ENCODE results near the gene GINS2.

The GINS2 gene

DNA sequence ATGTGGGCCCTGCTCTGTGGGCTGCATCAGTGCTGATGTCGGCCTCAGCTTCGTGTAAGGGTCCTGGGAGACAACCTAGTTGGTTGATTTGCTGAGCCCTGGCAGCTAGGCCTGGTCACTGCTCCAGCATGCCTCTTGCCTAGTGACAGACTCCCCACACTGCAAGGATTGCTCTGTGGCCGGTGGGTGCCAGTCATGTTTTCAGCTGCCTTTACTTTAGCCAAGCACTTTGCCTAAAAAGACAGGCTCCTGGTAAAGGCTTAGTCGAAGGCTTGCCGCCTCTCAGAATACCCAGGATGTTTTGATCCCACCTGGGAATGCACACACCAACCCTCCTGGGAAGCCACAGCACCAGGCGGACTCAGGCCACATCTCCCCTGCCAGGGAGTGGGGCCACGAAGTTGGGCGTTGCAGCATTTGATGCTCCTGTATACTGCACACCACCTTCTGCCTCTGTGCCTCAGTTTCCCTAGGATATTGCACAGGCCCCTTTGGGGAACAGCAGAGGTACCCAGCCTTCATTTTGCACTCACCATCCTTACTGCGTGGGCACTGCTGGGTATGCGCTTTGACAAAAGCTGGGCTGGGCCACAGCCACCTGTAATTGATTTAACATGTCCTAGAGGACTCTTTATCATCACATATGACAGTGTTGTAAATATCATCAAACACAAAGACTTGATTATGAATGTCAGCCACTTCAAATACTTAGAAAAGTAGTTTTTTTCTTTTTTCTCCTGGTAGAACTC lies 19.9 kb downstream of the GINS2 start:
- no peak for DNase-seq (ENCODE audit: insufficient read length, low spot score)

DNA sequence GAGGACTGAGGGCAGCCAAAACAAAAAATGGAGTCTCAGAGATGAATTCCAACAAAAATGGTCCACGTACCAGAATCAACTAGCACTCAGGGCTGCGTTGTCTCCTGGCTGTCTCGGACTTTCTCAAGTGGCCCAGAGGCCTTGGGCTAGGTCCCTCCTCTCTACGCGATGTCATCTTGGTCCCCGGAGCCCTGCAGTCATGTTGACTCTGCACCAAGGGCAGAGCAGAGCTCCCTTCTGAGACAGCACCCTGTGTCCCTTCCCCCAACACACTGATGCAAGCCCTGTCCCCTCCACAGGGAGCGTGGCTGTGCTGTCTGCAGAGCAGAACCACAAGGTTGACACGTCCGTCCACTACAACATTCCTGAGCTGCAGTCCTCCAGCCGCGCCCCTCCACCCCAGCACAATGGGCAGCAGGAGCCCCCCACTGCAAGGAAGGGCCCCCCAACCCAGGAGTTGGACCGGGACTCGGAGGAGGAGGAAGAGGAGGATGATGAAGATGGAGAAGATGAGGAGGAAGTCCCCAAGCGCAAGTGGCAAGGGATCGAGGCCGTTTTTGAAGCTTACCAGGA lies 20.8 kb downstream of the GINS2 start:
- no peak for DNase-seq (ENCODE audit: insufficient read length, low spot score)
- FAIRE-seq = no peak

More for the DNA sequence above, 19.9 kb downstream of the GINS2 start:
- FAIRE-seq = no peak

DNA sequence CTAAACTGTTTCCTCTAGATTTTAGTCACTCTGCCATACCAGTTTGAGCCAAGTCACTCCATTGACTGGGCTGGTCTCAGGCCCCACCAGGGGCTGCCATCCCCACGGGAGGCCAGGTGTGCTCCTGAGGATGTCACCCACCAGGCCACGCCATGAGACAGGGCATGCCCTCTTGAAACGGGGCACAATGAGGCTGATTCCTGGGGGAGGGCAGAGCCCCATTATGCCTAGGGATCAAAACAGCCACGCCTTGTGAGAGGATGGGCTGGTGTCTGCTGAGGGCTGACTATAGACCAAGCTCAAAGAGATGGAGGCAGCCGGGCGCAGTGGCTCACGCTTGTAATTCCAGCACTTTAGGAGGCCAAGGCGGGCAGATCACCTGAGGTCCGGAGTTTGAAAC lies 21.5 kb downstream of the GINS2 start:
- FAIRE-seq = no peak
- no peak for DNase-seq (ENCODE audit: insufficient read length, low spot score)

DNA sequence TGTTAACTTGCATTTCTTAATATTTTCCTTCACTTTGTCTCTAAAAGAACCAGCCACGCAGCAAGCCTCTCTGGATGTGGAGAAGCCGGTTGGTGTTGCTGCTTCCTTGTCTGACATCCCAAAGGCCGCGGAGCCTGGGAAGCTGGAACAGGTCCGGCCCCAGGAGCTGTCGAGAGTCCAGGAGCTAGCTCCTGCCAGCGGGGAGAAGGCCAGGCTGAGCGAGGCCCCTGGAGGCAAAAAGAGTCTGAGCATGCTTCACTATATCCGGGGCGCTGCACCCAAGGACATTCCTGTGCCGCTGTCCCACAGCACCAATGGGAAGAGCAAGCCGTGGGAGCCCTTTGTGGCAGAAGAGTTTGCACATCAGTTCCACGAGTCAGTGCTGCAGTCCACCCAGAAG lies 22.8 kb downstream of the GINS2 start:
- no peak for DNase-seq (ENCODE audit: insufficient read length, low spot score)
- FAIRE-seq = no peak

DNA sequence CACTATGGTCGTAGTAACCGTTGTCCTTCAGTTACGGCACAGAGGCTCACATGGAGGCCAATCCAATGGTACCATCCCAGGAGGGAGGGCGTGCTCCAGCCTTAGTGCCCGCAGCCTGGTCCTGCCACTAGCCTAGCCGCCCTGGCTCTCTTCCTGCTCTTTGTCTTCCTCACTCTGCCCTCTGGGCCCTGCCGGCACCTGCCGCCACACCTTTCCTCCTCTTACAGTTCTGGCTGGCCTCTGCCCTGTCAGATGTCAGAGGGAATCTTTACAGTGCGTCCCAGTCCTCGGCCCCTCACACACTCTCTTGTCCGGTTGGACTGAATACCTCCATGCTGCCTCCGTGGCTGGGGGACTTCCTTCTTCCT lies 23.4 kb downstream of the GINS2 start:
- no peak for FAIRE-seq
- DNase-seq (ENCODE audit: insufficient read length, low spot score) = no peak

DNA sequence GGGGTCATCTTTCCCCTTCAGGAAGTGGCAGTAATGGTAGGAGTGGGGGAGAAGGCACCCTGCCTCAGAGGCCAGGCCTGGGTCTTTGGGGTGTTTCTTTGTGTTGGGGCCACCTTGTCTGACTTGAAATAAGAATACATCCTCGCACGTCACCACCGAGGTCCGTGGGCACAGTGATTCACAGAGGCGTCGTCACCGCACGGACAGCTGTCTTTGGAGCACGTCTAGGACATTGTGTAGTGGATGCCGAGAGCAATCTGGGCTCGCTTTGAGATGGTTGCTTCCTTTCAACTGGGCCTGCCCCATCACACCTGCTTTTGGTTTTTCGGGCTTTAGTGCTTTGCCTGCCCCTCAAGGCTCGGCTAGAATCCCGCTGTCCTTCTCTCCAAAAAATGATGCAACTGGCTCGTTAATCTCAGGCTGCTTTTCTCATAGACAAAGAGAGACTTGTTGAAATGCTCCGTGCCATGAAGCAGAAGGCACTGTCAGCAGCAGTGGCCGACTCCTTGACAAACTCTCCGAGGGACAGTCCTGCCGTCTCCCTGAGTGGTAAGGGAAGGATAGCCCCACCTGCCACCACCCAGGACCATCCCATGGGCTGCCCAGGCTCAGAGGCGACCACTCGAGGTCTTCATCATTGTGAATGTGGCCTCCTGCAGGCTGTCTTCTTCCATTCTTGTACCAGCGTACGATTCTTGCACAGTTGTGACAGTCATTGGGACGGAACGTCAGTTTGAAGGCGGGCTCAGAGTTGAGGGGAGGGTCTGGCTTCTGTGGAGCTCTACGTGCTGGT lies 24.0 kb downstream of the GINS2 start:
- FAIRE-seq (no peak), DNase-seq (ENCODE audit: insufficient read length, low spot score) (no peak)

DNA sequence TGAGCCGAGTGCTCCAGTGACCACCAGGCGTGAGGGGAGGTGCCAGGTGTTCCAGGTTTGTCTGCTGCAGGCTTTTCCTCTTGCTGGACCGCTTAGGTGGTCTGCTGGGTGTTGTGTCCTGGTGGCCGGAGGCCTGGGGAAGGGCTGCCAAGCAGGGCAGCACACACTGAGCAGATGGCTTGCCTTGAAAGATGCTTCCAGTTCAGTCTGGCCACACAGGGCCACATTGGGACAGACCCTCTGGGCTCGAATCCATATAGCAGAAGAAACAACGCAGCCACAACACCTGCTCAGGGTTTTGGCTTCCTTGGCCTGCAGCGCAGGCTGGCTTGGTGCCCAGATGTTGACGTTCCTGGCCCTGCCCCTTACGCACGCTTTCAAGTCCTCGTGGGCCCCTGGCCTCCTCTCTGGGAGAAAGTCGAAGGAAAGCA lies 24.8 kb downstream of the GINS2 start:
- no peak for FAIRE-seq
- DNase-seq (ENCODE audit: insufficient read length, low spot score) = no peak

DNA sequence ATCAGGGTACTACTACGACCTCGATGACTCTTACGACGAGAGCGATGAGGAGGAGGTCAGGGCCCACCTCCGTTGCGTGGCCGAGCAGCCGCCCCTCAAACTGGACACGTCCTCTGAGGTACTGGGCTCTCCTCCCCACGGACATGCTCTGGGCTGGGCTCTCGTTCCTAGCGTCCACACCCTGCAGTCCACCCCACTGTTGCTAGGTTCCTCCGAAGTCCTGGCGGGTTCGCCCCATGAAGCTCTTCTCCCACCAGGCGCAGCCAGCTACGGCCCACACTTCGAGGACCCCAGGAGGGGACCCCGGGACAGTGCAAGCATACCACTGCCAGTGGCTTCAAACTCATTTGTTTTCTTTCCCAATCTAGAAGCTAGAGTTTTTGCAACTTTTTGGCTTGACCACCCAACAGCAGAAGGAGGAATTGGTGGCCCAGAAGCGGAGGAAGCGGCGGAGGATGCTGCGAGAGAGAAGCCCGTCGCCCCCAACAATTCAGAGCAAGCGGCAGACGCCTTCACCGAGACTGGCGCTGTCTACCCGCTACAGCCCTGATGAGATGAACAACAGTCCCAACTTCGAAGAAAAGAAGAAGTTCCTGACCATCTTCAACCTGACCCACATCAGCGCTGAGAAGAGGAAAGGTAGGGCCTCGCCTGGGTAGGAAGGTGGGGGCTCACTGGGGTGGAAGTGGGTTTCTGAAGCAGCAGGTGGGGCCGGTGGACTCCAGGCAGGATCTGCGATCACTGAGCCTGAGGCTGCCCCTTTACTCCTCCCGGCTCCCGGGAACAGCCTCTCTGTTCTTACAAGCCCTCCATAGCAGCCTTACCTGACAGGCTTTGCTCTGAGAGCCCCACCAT lies 25.6 kb downstream of the GINS2 start:
- FAIRE-seq (no peak), DNase-seq (ENCODE audit: insufficient read length, low spot score) (no peak)

DNA sequence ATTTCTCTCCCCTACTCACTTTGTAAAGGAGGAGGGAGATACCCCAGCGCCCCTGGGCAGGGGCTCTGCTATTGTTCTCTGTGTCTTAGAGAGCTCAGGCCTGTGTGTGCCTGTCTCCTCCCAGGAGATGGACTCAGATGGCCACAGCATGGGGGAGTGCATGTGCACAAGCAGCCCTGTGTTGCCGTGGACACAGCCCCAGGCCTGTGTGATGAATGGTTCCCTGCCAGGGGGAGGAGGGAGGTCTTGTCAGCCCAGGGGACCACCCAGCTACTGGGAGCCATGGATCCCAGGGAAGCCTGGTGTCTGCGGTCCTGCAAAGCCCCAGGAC lies 26.3 kb downstream of the GINS2 start:
- DNase-seq (ENCODE audit: insufficient read length, low spot score) (no peak), FAIRE-seq (peak; percentile 9)

DNA sequence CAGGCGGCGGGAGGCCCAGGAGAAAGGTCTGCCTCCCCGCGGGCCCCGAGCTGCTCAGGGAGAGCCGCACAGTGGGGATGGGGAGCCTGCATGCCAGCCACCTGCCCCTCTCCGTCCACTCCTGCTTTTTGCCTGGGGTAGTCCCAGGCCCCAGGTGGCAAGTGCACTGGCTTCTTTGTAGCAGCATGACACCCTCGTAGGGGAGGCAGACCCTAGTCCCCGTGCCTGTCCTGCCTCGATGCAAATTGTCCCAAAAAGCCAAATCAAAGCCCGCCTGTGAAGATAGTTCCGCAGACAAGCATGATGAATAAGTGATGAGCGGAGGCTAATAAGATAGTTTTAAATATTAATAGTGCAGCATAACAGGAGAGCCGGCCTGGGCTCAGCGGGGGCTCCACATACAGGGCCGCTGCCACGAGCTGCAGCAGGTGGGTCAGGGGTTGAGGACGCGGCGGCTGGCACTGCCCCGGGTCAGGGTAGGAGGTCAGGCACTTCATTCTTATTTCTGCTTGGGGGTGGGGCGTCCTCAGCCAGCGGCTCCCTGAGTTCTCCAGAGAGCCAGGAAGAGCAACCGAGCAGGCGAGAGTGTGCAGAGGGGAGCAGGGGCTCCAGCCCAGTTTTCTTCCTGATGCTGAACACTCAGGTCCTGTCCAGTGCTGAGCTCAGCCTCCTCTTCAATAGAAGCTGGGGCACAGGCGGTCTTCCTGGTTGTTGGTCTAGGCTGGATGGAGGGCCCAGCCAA lies 26.8 kb downstream of the GINS2 start:
- DNase-seq (ENCODE audit: insufficient read length, low spot score) = no peak
- no peak for FAIRE-seq

DNA sequence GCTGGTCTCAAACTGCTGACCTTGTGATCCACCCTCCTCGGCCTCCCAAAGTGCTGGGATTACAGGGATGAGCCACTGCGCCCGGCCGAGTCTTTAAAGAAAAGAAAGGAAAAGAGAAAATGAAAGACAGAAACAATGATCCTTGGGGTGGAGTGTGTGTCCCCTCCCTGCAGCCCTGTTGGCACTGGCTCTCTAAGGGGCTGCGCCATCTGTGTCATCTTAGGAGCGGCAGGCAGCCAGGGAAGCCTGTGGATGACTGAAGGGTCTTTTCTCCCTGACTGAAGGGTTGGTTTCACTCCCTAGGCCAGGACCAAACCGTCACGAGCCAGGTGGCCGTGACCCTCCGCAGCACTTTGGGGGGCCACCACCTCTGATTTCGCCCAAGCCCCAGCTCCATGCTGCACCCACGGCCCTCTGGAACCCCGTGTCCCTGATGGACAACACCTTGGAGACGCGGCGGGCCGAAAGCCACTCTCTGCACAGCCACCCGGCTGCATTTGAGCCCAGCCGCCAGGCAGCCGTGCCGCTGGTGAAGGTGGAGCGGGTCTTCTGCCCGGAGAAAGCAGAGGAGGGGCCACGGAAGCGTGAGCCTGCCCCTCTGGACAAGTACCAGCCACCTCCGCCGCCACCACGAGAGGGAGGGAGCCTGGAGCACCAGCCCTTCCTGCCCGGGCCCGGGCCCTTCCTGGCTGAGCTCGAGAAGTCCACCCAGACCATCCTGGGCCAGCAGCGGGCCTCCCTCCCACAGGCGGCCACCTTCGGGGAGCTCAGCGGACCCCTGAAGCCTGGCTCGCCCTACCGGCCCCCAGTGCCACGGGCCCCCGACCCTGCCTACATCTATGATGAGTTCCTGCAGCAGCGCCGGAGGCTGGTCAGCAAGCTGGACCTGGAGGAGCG lies 27.7 kb downstream of the GINS2 start:
- DNase-seq (ENCODE audit: insufficient read length, low spot score) (no peak), FAIRE-seq (no peak)

DNA sequence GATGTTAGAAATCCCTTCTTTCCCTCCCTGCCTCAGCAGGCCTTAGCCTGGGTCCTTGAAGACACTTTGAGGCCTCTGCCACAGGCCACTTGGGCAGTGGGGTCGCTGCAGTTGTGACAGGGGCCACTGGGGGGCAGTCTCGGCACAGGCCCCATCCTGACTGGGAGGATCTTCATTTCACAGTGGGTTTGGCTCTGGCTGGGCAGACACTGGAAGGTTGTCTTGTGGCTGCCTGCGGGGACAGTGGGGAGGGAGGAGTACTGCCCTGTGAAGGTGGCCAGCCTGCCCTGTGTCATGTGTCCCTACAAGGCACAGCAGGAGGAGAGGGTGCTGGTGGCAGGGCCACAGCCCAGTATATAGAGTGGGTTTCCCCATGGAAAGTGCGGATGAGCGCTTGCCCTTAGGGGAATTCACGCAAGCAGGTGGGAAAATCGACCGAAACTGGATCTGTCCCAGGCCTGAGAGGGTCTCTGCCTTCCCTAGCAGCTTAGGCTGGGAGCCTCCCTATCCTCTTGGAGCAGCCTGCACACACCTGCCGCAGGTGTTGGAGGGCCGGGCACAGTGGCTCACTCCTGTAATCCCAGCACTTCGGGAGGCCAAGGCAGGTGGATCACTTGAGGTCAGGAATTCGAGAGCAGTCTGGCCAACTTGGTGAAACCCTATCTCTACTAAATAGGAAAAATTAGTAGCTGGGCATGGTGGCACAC lies 28.8 kb downstream of the GINS2 start:
- DNase-seq (ENCODE audit: insufficient read length, low spot score) (peak; percentile 82), FAIRE-seq (peak; percentile 90)

DNA sequence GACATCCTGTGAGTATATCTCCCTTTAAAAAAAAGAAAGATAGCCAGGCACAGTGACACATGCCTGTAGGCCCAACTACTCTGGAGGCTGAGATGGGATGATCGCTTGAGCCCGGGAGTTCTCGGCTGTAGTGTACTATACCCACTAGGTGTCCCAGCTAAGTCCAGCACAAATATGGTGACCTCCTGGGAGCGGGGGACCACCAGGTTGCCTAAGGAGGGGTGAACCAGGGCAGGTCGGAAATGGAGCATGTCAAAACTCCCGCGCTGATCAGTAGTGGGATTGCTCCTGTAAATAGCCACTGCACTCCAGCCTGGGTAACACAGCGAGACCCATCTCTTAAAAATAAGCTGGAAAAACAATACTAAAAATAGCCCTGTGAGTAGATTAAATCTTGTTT lies 29.4 kb downstream of the GINS2 start:
- FAIRE-seq = no peak
- DNase-seq (ENCODE audit: insufficient read length, low spot score) = no peak

DNA sequence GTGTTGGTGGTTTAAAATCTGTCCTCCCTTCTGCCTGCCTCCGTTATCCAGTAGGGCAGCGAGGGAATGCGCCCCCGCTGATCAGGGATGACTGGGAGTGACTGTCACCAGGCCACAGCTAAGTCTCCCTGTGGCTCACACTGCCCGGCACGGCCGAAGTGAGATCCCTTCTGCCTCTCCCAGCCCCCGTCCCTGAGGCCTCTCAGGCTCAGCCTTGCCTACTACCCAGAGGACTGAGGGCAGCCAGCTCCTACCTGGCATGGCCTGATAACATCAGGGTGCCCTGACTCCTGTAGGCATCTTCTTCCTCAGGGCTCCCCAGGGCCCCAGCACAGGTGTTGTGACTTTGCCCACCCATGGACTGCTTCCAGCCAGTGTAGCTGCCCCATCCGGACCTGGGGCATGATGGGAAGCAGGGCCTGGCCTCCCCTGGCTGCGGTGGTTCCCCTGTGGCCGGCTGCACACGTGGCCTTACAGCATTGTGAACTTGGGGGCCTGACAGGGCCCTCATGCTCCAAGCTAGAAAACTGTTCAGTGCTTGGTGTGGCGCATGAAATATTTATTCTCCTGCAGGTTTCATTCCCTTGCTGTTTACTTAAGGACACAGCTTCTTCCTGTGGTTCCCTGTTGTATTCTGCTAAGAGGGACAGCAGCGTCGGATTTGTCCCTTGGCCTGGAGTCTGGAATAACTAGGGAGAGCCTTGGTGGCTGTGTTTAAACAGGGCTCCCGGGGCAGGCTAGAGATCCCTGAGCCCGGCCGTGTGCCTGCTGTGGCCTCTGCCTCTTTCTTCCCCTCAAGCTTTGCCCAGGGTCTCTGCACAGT lies 30.0 kb downstream of the GINS2 start:
- FAIRE-seq = no peak
- DNase-seq (ENCODE audit: insufficient read length, low spot score) = no peak

DNA sequence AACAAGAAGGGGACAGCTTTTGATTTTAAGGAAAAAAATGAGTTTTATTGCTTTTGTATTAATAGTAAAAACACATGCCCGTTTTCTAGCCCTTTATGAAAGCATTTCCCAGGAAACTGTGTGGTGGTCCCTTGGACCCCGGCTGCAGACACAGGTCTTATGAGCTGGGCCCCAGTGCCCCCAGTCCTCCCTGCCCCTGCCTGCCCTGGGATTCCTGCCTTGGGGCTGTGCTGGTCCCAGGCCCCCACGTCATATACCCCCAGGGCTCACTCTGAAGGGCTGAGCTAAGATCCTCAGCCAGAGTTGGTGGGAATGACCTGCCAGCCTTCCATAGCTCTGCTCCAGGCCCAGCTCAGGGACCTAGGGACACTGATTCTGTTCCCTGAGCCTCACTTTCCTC lies 30.8 kb downstream of the GINS2 start:
- DNase-seq (ENCODE audit: insufficient read length, low spot score) = no peak
- no peak for FAIRE-seq

DNA sequence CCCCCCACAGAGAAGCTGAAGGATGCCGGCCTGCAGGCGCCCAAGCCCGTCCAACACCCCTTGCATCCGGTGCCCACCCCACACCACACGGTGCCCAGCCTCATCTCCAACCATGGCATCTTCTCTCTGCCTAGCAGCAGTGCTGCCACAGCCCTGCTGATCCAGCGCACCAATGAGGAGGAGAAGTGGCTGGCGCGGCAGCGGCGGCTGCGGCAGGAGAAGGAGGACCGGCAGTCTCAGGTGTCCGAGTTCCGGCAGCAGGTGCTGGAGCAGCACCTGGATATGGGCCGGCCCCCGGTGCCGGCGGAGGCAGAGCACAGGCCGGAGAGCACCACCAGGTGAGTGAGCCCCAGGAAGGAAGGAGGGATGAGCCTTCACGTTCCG lies 31.5 kb downstream of the GINS2 start:
- DNase-seq (ENCODE audit: insufficient read length, low spot score) = no peak
- FAIRE-seq = no peak

DNA sequence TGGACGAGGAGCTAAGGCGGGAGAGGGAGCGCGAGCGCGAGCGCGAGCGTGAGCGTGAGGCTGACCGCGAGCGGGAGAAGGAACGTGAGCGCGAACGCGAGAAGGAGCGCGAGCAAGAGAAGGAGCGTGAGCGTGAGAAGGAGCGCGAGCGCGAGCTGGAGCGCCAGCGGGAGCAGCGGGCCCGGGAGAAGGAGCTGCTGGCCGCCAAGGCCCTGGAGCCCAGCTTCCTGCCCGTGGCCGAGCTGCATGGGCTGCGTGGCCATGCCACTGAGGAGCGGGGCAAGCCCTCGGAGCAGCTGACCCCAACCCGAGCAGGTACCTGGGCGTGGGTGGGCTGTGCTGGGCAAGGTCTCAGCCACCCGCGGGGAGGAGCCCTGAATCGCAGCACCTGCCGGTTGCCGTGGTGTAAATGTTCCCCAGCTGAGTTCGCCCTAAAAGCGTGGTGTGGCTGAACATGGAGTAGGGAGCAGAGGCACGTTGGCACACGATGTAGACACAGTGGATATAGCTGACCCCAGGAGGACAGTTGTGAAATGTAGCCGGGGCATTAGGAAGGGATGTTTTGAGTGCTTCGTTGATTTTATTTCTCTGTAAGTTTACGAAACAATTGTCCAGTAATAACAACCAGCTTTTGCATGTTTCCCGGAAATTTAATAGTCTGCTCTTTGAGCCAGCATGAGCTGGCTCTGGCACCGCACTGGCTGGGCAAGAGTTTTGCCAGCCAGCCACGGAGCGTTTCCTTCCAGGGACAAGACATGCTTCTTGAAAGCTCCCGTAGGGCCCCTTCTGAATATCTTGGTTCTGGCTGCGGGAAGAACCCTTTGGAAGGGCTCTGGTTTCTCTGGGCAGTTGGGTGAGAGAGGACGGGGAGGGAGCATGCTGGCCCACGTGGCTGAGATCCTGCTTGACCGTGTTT lies 32.1 kb downstream of the GINS2 start:
- no peak for DNase-seq (ENCODE audit: insufficient read length, low spot score)
- FAIRE-seq = no peak
